Activated naive CD4-positive, alpha-beta T cell treated with anti-CD3 and anti-CD28 coated beads, Interleukin-2, amount 50 U/mL, for 24 hours (primary cell): ENCODE measurements around the gene PTX4.

ENCODE experiments used
- H3K27ac Mint-ChIP-seq: one replicate; pipeline ENCODE4 v1.8.0; 2021; ENCODE audit warnings: mild to moderate bottlenecking, mixed read lengths
- H3K27me3 Mint-ChIP-seq: one replicate; pipeline ENCODE4 v1.8.0; 2021; ENCODE audit warnings: mixed read lengths
- H3K36me3 Mint-ChIP-seq: one replicate; pipeline ENCODE4 v1.8.0; 2021; ENCODE audit warnings: mixed read lengths
- H3K4me1 Mint-ChIP-seq: one replicate; pipeline ENCODE4 v1.8.0; 2021; ENCODE audit warnings: mixed read lengths
- H3K4me3 Mint-ChIP-seq: one replicate; pipeline ENCODE4 v1.8.0; 2021; ENCODE audit warnings: mild to moderate bottlenecking, mixed read lengths
- H3K9me3 Mint-ChIP-seq: one replicate; pipeline ENCODE4 v1.8.0; 2021; ENCODE audit warnings: mixed read lengths

Gene PTX4

DNA sequence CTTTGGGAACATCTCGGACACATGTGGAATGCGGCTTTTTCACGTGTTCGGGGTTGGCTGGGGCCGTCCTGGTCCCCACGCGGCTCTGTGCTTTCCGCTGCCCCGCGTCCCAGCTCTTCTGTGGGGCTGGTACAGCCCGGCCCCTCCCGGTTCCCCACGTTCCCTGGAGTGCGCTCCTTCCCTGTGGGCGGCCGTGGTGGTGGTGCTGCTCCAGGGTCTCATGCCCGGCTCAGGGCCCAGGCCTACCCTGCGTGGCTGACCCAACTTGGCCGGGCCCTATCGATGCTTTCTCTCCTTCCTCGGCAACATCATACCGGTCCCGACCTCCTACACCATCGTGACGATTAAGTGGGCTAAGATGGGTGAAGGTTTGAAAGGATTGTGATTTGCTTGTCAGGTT lies 7.7 kb upstream of the PTX4 start:
- Mint-ChIP-seq H3K27me3 (no peaks in the 10 kb centered on the region), H3K9me3 (no peaks in the 10 kb centered on the region), H3K27ac (no peak overlapping the region), H3K4me3 (no peak overlapping the region), H3K4me1 (peaks cover 10% of the 10 kb centered on the region), H3K36me3 (peaks cover 7% of the 10 kb centered on the region)

DNA sequence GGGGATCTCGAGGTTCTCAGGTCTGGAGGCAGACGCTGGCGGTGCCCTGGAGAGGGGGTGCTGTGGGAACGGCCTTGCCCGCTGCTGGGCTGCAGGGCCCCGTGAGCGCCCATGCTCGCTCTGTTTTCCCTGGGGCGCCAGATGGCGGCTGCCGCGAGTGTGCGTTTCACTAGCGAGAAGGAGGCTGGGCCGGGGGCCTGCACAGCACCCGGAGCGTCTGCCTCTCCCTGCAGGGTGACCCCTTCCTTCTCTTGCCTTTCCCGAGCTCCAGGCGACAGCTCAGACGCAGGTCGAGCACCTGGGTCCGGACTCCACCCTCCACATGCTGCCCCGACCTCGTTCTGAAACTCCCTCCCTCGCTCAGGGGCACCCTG lies 7.1 kb upstream of the PTX4 start:
- Mint-ChIP-seq H3K27ac (peak overlapping the region; percentile 55), H3K4me3 (no peak overlapping the region), H3K9me3 (no peaks in the 10 kb centered on the region), H3K27me3 (no peaks in the 10 kb centered on the region), H3K36me3 (peaks cover 7% of the 10 kb centered on the region), H3K4me1 (peaks cover 10% of the 10 kb centered on the region)

DNA sequence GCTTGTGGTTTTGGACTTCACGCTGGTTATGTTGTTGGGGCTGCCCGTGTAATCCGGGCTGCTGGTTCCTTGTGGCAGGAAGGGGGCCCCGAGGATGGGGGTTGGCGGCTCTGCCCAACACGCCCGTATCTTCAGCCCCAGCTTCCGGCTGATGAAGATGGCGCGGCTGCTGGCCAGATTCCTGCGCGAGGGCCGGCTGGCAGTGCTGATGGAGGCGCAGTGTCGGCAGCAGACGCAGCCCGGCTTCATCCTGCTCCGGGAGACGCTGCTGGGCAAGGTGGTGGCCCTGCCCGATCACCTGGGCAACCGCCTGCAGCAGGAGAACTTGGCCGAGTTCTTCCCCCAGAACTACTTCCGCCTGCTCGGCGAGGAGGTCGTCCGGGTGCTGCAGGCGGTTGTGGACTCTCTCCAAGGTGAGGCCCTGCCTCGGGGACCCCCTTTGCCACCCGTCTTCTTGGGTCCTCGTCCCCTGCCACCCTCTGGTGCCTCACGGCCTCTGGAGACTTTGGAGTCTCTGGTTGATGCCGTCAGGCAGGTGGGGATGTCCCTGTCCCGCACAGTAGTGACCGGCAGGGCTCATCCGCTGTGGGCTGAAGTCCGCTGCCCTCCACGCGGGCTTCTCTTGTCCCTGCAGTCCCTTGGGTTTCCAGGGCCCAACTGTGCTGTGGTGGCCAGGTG lies 6.6 kb upstream of the PTX4 start:
- Mint-ChIP-seq H3K27ac (no peak overlapping the region), H3K9me3 (no peaks in the 10 kb centered on the region), H3K4me3 (peak overlapping the region; percentile 39), H3K36me3 (peaks cover 7% of the 10 kb centered on the region), H3K27me3 (no peaks in the 10 kb centered on the region), H3K4me1 (peaks cover 10% of the 10 kb centered on the region)

DNA sequence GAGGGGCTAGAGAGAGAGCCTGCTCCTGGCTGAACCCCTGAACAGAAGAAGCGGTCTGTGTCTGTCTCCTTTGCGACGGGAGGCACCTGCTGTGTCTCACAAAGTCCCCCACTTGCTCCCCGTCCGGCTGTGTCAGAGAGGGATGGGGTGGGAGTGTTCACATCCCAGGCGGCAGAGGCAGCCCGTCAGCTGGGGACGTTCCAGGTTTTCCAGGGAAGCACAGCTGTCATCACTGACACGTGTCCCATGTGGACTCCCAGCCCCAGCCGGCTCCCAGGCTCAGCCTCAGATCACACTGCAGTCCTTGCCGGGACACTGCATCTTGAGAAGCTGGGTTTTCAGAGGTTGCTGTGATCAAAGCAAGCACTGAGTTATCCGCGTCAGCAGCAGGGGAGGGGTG lies 6.0 kb upstream of the PTX4 start:
- Mint-ChIP-seq H3K4me3 (peak overlapping the region; percentile 97), H3K27ac (no peak overlapping the region), H3K27me3 (no peaks in the 10 kb centered on the region), H3K36me3 (peaks cover 7% of the 10 kb centered on the region), H3K9me3 (no peaks in the 10 kb centered on the region), H3K4me1 (peaks cover 10% of the 10 kb centered on the region)

DNA sequence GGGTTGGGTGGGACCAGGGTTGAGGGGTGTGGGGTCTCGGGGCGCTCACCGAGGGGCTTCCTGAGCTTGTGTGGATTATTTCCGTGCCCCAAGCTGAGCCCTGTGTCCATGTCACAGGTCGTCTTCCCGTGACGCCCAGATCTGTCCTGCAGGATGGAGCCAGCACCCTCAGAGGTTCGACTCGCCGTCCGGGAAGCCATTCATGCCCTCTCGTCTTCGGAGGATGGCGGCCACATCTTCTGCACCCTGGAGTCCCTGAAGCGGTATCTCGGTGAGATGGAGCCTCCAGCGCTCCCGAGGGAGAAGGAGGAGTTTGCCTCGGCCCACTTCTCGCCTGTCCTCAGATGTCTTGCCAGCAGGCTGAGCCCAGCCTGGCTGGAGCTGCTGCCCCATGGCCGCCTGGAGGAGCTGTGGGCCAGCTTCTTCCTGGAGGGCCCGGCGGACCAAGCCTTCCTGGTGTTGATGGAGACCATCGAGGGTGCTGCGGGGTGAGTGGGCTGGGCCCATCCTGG lies 5.4 kb upstream of the PTX4 start:
- no peak overlapping the region for H3K27ac Mint-ChIP-seq
- H3K9me3 Mint-ChIP-seq = no peaks in the 10 kb centered on the region
- peaks cover 10% of the 10 kb centered on the region for H3K4me1 Mint-ChIP-seq
- H3K4me3 Mint-ChIP-seq = peak overlapping the region; percentile 97
- no peaks in the 10 kb centered on the region for H3K27me3 Mint-ChIP-seq
- peaks cover 7% of the 10 kb centered on the region for H3K36me3 Mint-ChIP-seq

DNA sequence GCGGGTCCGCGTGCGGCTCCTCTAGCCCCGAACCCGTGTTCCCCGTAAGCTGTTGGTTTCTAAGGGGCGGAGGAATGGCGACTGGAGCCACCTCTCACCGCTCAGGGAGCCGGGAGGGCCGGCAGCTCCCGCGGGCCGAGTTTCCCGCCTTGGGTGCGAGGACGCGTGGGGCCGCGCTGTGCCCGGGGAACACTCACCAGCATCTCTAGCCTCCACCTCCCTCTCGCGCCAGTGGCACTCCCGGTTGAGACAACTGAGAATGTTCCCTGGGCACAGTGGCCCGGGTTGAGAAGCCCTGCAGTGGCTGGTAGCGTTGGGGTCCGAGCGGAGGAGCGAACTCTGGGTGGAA lies 5.0 kb upstream of the PTX4 start:
- Mint-ChIP-seq H3K27me3 (no peaks in the 10 kb centered on the region), H3K9me3 (no peaks in the 10 kb centered on the region)

DNA sequence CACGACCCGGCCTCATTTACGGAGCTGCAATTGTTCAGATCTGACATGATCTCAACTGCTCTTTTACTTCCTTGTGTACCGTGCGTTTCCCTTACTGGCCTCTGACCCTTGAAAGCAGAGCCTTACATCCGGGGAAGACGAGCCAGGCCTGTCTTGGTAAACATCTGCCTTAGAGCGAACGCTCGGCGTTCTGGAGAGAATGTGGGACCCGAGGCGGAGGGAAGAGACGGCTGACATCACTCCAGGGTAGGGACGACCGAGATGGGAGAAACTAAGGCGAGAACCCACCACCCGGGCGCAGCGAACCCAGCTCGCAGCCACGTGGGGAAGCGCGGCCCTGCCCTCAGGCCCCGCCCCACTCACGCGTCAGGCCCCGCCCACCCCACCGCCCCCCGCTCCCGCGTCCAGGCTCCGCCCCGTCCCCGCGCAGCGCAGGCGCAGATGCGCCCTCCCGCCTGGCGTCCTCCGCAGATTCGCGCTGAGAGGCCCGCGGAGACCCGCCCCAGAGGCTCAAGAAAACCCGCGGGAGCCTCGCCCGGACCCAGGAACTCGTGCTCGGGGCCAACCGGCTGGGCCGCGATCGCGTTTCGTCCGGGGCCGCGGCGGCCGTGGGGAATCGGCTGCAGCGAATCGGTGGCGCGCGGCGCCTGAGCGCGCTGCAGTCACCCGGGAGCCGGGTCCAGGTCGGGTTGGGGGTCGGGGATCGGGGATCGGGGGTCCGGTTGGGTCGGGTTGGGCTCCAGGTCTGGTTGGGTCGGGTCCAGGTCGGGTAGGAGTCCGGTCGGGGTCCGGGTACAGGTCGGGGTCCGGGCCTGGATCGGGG lies 4.4 kb upstream of the PTX4 start, which contains the start of gene TELO2:
TELO2 (plus strand) TSS at position 438 of the 823 bp plus-strand sequence. CDS start 922 bp downstream, outside the sequence.
- H3K9me3 Mint-ChIP-seq = no peaks in the 10 kb centered on the region
- H3K27me3 Mint-ChIP-seq = no peaks in the 10 kb centered on the region
- peak within 1 kb of the TSS; percentile 97 for H3K4me3 Mint-ChIP-seq
- peak within 1 kb of the TSS; percentile 100 for H3K27ac Mint-ChIP-seq
- H3K4me1 Mint-ChIP-seq = peaks cover 10% of the 10 kb centered on the region
- H3K36me3 Mint-ChIP-seq = peaks cover 4% of the 10 kb centered on the region

More for the DNA sequence above, 5.0 kb upstream of the PTX4 start:
- Mint-ChIP-seq H3K4me1 (peaks cover 10% of the 10 kb centered on the region), H3K4me3 (peak overlapping the region; percentile 97), H3K27ac (peak overlapping the region; percentile 84), H3K36me3 (peaks cover 6% of the 10 kb centered on the region)

DNA sequence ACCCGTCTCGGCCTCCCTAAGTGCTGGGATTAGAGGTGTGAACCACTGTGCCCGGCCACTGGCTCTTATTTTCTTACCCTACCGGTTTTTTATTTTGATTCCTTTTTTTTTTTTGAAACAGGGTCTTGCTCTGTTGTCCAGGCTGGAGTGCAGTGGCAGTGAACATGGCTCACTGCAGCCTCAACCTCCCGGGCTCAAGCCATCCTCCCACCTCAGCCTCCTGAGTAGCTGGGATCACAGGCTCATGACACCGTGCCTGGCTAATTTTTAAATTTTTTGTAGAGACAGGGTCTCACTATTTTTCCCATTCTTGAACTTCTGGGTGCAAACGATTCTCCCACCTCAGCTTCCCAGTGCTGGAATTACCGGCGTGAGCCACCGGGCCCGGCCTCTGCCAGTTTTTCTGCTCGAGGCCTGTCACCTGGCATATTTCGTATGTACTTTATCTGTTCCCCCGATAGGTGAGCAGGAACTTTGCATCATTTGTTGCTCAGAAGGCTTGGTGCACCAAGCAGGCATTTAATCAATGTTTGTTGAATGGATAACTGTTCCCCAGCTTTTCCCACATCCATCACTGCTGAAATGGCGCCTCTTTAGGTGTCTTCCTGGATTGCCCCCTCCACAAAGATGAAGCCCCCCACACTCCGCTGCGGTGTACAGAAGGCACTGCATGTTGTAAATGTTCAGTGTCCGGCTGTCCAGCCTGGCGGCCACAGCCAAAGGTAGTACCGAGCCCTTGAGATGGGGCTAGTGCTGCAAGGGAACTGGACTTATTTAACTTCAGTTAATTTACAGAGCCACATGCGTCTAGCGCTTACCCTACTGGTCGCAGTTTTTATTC lies 3.6 kb upstream of the PTX4 start:
- Mint-ChIP-seq H3K36me3 (peaks cover 4% of the 10 kb centered on the region), H3K27me3 (no peaks in the 10 kb centered on the region), H3K27ac (peak overlapping the region; percentile 100), H3K9me3 (no peaks in the 10 kb centered on the region), H3K4me3 (peak overlapping the region; percentile 97), H3K4me1 (peaks cover 10% of the 10 kb centered on the region)

DNA sequence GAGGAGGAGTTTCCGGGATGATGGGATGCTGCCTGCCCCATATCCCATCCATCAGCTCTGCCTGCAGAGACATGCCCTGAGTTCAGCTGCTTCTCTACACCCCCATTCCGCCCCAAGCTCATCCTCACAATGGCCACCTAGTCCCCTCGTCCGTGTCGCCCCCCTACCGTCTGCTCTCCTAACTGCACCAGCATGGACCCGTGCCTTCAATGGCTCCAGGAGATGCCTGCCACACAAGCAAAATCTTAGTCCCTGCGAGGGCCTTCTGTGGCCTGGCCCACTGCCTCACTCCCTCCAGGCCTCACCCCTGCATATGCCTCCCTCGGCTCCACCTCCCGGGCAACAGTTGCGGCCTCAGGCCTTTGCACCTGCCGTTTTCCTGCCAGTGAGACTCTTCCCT lies 2.6 kb upstream of the PTX4 start:
- Mint-ChIP-seq H3K4me1 (peaks cover 10% of the 10 kb centered on the region), H3K4me3 (no peak overlapping the region), H3K27me3 (no peaks in the 10 kb centered on the region), H3K27ac (no peak overlapping the region), H3K36me3 (no peaks in the 10 kb centered on the region), H3K9me3 (no peaks in the 10 kb centered on the region)

DNA sequence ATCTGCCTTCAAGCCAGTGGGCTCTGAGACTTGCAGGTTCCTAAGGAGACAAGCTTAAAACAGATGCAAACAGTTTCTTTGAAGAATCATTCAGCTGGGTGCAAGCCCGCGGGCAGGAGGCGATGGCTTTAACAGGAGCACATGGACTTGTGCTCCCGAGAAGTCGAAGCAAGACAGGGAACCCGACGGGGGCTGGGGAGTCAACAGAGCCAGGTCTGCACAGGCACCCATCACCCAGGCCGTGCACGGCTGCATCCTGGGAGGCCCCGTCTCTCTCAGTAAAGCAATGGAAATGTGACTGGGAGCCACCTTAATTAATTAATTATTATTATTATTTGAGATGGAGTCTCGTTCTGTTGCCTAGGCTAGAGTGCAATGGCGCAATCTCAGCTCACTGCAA lies 333 bp upstream of the PTX4 start:
- Mint-ChIP-seq H3K27ac (no peak overlapping the region), H3K4me3 (no peak overlapping the region), H3K27me3 (no peaks in the 10 kb centered on the region)

DNA sequence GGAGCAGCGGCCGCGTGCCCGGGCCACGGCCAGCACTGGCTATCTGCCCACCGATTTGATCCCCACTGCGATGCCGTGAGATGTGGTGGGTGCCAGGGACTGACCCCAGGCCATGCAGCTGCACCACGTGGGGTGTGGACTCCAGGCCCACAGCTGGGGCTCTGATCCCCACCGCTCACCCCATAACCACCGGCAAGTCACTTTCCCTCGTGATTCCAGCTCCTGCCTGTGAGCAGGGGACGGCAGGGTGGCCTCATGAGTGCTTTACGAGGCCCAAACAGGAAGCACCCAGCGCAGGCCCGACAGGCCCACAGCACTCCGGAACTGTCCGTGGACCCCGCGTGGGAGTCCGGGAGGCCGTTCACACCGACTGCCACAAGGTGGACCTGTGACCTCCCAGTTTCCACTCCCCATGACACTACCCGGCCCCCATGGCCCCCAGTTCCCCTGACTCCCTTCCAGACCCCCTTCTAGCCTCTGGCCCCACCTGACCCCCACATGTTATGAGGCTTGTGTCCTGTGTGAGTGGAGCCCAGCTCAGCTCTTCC lies 616 bp downstream of the PTX4 start:
- no peaks in the 10 kb centered on the region for H3K27me3 Mint-ChIP-seq
- H3K36me3 Mint-ChIP-seq = no peaks in the 10 kb centered on the region
- H3K4me3 Mint-ChIP-seq = no peak overlapping the region
- peaks cover 10% of the 10 kb centered on the region for H3K4me1 Mint-ChIP-seq
- no peaks in the 10 kb centered on the region for H3K9me3 Mint-ChIP-seq
- H3K27ac Mint-ChIP-seq = no peak overlapping the region

More for the DNA sequence above, 333 bp upstream of the PTX4 start:
- Mint-ChIP-seq H3K4me1 (peaks cover 10% of the 10 kb centered on the region), H3K36me3 (no peaks in the 10 kb centered on the region), H3K9me3 (no peaks in the 10 kb centered on the region)

DNA sequence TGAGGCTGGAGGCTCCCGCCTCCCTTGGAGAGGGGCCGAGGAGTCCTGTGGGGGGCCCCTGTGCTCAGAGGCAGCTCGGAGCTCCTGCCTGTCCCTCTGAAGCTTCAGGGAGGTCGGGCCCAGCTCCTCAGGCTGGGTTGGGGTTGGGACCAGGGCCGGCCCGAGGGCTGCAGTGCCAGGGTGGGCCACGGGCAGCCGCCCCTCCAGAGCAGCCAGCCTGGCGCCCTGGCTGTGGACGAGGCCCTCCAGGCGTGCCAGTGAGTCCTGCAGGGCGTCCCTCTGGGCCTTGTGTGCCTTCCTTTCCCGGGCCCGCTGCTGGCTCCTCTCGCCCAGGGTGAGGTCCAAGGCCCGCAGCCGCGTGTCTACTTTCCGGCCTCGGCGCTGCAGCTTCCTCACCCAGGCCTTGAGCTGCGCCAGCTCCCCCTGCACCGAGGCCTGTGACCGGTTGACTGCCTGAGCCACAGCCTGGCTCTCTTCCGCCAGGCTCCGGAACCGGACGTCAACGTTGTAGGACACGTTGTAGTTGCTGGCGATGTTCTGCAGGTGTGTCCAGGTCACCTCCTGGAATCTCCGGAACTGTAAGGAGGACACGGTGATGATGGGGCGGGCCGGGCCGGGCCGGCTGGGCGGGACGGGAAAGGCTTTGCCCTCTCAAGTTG lies 1.2 kb downstream of the PTX4 start:
- Mint-ChIP-seq H3K4me1 (peaks cover 5% of the 10 kb centered on the region), H3K9me3 (no peaks in the 10 kb centered on the region), H3K27me3 (no peaks in the 10 kb centered on the region), H3K27ac (no peak overlapping the region), H3K36me3 (no peaks in the 10 kb centered on the region), H3K4me3 (no peak overlapping the region)

DNA sequence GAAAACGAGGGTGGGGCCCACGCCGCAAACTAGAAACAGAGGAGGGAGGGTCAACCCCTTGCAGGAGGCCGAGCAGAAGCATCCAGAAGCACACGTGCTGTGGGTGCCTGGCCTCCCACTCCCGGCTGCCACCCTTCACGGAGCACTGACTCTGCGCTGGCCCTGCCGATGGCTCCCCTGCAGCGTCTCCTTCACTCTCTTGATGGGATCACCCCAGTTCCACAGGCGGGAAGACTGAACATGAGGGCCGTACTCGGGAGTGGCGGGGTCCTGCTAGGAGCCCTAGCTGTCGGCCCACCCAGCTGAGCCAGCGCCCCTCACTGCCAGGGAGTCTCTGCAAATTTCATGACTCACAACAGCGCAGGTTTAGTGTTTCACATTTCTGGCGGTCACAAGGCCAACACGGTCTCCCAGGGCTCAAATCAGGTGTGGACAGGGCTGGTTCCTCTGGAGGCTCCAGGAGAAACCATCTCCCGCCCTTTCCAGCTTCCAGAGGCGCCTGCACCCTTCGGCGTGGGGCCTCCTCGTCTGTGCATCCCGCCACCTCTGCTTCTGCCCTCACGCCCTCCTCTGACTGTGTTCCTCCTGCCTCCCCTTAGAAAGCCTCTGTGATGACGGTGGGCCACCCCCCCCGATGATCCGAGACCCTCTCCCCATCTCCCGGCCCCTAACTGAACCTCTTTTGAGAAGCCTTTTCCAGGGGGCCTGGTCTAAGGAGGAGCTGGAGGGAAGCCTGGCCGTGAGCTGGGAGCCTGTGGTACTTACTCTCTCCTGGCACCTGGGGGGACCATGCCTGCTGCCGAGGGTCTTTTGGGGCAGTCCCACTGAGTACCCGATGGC lies 2.0 kb downstream of the PTX4 start:
- Mint-ChIP-seq H3K36me3 (no peaks in the 10 kb centered on the region), H3K4me3 (no peak overlapping the region), H3K9me3 (no peaks in the 10 kb centered on the region), H3K4me1 (no peaks in the 10 kb centered on the region), H3K27me3 (no peaks in the 10 kb centered on the region), H3K27ac (no peak overlapping the region)

DNA sequence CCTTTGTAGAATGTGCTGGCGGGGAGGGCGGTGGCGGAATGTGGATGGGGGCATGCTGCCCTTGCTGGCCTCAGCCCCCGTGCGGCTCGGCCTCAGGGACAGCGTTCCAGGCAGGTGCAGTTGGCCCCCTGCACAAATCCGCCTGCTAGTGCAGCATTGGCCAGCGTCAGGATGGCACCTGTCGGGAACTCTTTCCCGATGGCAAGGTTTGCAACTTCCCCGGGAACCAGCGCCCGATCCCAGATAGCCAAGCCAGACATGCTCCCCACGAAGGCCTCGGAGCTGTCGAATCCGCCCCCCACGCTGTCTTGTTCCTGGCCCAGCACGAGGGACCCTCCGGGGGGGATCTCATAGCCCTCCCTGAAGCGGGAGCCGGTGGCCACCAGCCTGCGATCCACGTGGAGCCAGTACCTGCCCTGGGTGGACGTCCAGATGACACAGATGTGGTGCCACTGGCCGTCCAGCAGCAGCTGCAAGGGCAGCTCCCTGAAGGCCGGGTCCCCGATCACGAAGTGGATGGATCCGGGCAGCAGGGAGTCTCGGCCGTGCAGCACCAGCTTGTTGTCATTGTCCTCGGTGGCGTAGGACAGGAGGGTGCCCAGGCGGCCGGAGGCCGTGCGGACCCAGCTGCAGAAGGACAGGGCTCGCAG lies 2.8 kb downstream of the PTX4 start:
- Mint-ChIP-seq H3K36me3 (no peaks in the 10 kb centered on the region), H3K27me3 (no peaks in the 10 kb centered on the region), H3K4me1 (no peaks in the 10 kb centered on the region), H3K4me3 (no peak overlapping the region), H3K9me3 (no peaks in the 10 kb centered on the region), H3K27ac (no peak overlapping the region)
